Natural killer cell treated with Interleukin-12 subunit alpha and Interleukin-12 subunit beta and Interleukin-15 and Interleukin-18, amount 100 ng/mL, for 72 hours (primary cell): ENCODE data around the gene EPB41L3. TPM values are rescaled to one million over a fixed set of nuclear protein-coding genes. Genes with fewer than 3 reads are reported as not detected.

Experiments used
- ATAC-seq, 2 donors: fragments of 150-1000 bp; cut with Tn5 transposase in 1 of 2; sonication (Bioruptor Pico), chemical (Tn5 transposase) in 1 of 2; 2 replicates each; pipeline ENCODE4 v1.10.0; 2021
- DNase-seq: peaks from one replicate; pipeline ENCODE4 v3.0.0; 2022; ENCODE audit warnings: low spot score
- H3K27ac Mint-ChIP-seq, 2 donors: 1 replicate in 1 of 2; 2 replicates in 1 of 2; pipeline ENCODE4 v1.8.0; 2022; ENCODE audit warnings: mixed read lengths in 2 of 2, mild to moderate bottlenecking in 1 of 2, moderate library complexity in 1 of 2
- H3K27me3 Mint-ChIP-seq, 2 donors: 1 replicate in 1 of 2; 2 replicates in 1 of 2; pipeline ENCODE4 v1.8.0; 2022; ENCODE audit warnings: mixed read lengths in 2 of 2
- H3K36me3 Mint-ChIP-seq: one replicate; pipeline ENCODE4 v1.8.0; 2022; ENCODE audit warnings: mixed read lengths
- H3K4me1 Mint-ChIP-seq, 2 donors: 1 replicate in 1 of 2; 2 replicates in 1 of 2; pipeline ENCODE4 v1.8.0; 2022; ENCODE audit warnings: low read depth in 2 of 2, mixed read lengths in 2 of 2, mild to moderate bottlenecking in 1 of 2
- H3K4me3 Mint-ChIP-seq: one replicate; pipeline ENCODE4 v1.8.0; 2022; ENCODE audit warnings: mixed read lengths
- H3K9me3 Mint-ChIP-seq: 2 replicates; pipeline ENCODE4 v1.8.0; 2022; ENCODE audit warnings: mixed read lengths
- total RNA-seq, 2 donors: library from RNA; stranded (reverse); gene quantifications; one replicate each; pipeline ENCODE4 v1.2.3, GENCODE V29; 2022

EPB41L3 gene
- total RNA-seq, 2 donors from 2014 or later = 0.57 TPM; not detected in 1

- ATAC-seq = peak in 1 of 2 donors; percentile 20
- DNase-seq = no peak
- Mint-ChIP-seq H3K36me3 (no peaks in the 10 kb centered on the region), H3K4me3 (no peak overlapping the region), H3K27ac (no peak overlapping the region), H3K27me3 (peaks cover 3 to 9% of the 10 kb centered on the region in 2 donors), H3K4me1 (no peaks in the 10 kb centered on the region), H3K9me3 (no peaks in the 10 kb centered on the region)
These were observed 75.4 kb downstream of the EPB41L3 start for GRCh38 chr18:5468394-5468793.

GRCh38 chr18:5467671-5468070 lies 76.1 kb downstream of the EPB41L3 start:
- no peak overlapping the region for H3K27ac Mint-ChIP-seq
- H3K27me3 Mint-ChIP-seq = peaks cover 3 to 9% of the 10 kb centered on the region in 2 donors
- DNase-seq (no peak), ATAC-seq (no peak)
- H3K4me3 Mint-ChIP-seq = no peak overlapping the region
- H3K9me3 Mint-ChIP-seq = no peaks in the 10 kb centered on the region
- no peaks in the 10 kb centered on the region for H3K36me3 Mint-ChIP-seq
- H3K4me1 Mint-ChIP-seq = no peaks in the 10 kb centered on the region

GRCh38 chr18:5466256-5466655 lies 77.5 kb downstream of the EPB41L3 start:
- Mint-ChIP-seq H3K4me1 (no peaks in the 10 kb centered on the region), H3K9me3 (no peaks in the 10 kb centered on the region), H3K27me3 (peaks cover 5 to 9% of the 10 kb centered on the region in 2 donors), H3K4me3 (no peak overlapping the region), H3K27ac (no peak overlapping the region), H3K36me3 (no peaks in the 10 kb centered on the region)
- DNase-seq (no peak), ATAC-seq (no peak)

GRCh38 chr18:5464251-5464650 lies 79.5 kb downstream of the EPB41L3 start:
- Mint-ChIP-seq H3K36me3 (no peaks in the 10 kb centered on the region), H3K27ac (no peak overlapping the region), H3K4me3 (no peak overlapping the region), H3K4me1 (no peaks in the 10 kb centered on the region), H3K9me3 (no peaks in the 10 kb centered on the region), H3K27me3 (peaks cover 5 to 9% of the 10 kb centered on the region in 2 donors)
- DNase-seq (no peak), ATAC-seq (no peak)

- Mint-ChIP-seq H3K27me3 (peaks cover 5 to 9% of the 10 kb centered on the region in 2 donors), H3K4me3 (no peak overlapping the region), H3K9me3 (no peaks in the 10 kb centered on the region), H3K27ac (no peak overlapping the region), H3K4me1 (no peaks in the 10 kb centered on the region), H3K36me3 (no peaks in the 10 kb centered on the region)
- ATAC-seq (no peak), DNase-seq (no peak)
These were observed 80.0 kb downstream of the EPB41L3 start for GRCh38 chr18:5463831-5464230.

GRCh38 chr18:5463390-5463789 lies 80.4 kb downstream of the EPB41L3 start:
- Mint-ChIP-seq H3K36me3 (no peaks in the 10 kb centered on the region), H3K4me3 (no peak overlapping the region), H3K27ac (no peak overlapping the region), H3K4me1 (no peaks in the 10 kb centered on the region), H3K27me3 (peaks cover 5 to 9% of the 10 kb centered on the region in 2 donors), H3K9me3 (no peaks in the 10 kb centered on the region)
- DNase-seq (no peak), ATAC-seq (no peak)

- Mint-ChIP-seq H3K36me3 (no peaks in the 10 kb centered on the region), H3K4me1 (peaks cover 0 to 3% of the 10 kb centered on the region in 2 donors), H3K4me3 (no peak overlapping the region), H3K9me3 (no peaks in the 10 kb centered on the region), H3K27me3 (peaks cover 5 to 9% of the 10 kb centered on the region in 2 donors), H3K27ac (no peak overlapping the region)
- DNase-seq (no peak), ATAC-seq (no peak)
These were observed 81.6 kb downstream of the EPB41L3 start for GRCh38 chr18:5462227-5462626.

- Mint-ChIP-seq H3K4me3 (no peak overlapping the region), H3K4me1 (peaks cover 7 to 10% of the 10 kb centered on the region in 2 donors), H3K27me3 (peaks cover 2 to 3% of the 10 kb centered on the region in 2 donors), H3K9me3 (no peaks in the 10 kb centered on the region), H3K27ac (no peak overlapping the region), H3K36me3 (no peaks in the 10 kb centered on the region)
- ATAC-seq (no peak), DNase-seq (no peak)
These were observed 82.8 kb downstream of the EPB41L3 start for GRCh38 chr18:5461041-5461440.

GRCh38 chr18:5457462-5457957 lies 86.3 kb downstream of the EPB41L3 start:
- H3K27ac Mint-ChIP-seq = peak overlapping the region; percentile 36 to 85
- no peaks in the 10 kb centered on the region for H3K9me3 Mint-ChIP-seq
- H3K36me3 Mint-ChIP-seq = no peaks in the 10 kb centered on the region
- ATAC-seq (no peak), DNase-seq (no peak)
- H3K4me1 Mint-ChIP-seq = peaks cover 10 to 16% of the 10 kb centered on the region in 2 donors
- peaks cover 0 to 5% of the 10 kb centered on the region in 2 donors for H3K27me3 Mint-ChIP-seq
- peak overlapping the region; percentile 70 for H3K4me3 Mint-ChIP-seq

- DNase-seq (no peak), ATAC-seq (peak; percentile 69 to 70)
- H3K9me3 Mint-ChIP-seq = no peaks in the 10 kb centered on the region
- no peaks in the 10 kb centered on the region for H3K36me3 Mint-ChIP-seq
- H3K4me1 Mint-ChIP-seq = peaks cover 10 to 16% of the 10 kb centered on the region in 2 donors
- peaks cover 0 to 5% of the 10 kb centered on the region in 2 donors for H3K27me3 Mint-ChIP-seq
- H3K27ac Mint-ChIP-seq = peak overlapping the region; percentile 36 to 85
- peak overlapping the region; percentile 70 for H3K4me3 Mint-ChIP-seq
These were observed 87.0 kb downstream of the EPB41L3 start for GRCh38 chr18:5456577-5457461.

- ATAC-seq (peak in 1 of 2 donors; percentile 46), DNase-seq (no peak)
- Mint-ChIP-seq H3K27ac (peak overlapping the region in 1 of 2 donors; percentile 36), H3K4me1 (peaks cover 10 to 16% of the 10 kb centered on the region in 2 donors), H3K36me3 (no peaks in the 10 kb centered on the region), H3K27me3 (peaks cover 6 to 8% of the 10 kb centered on the region in 2 donors), H3K4me3 (peak overlapping the region; percentile 35), H3K9me3 (no peaks in the 10 kb centered on the region)
These were observed 88.1 kb downstream of the EPB41L3 start for GRCh38 chr18:5455674-5456073.

- ATAC-seq = no peak
- H3K4me1 Mint-ChIP-seq = peaks cover 10 to 16% of the 10 kb centered on the region in 2 donors
- H3K9me3 Mint-ChIP-seq = no peaks in the 10 kb centered on the region
- no peak for DNase-seq
- peaks cover 6 to 14% of the 10 kb centered on the region in 2 donors for H3K27me3 Mint-ChIP-seq
- H3K4me3 Mint-ChIP-seq = no peak overlapping the region
- H3K36me3 Mint-ChIP-seq = no peaks in the 10 kb centered on the region
- H3K27ac Mint-ChIP-seq = no peak overlapping the region
These were observed 90.8 kb downstream of the EPB41L3 start for GRCh38 chr18:5452943-5453443.

GRCh38 chr18:5451871-5452270 lies 91.9 kb downstream of the EPB41L3 start:
- no peaks in the 10 kb centered on the region for H3K9me3 Mint-ChIP-seq
- H3K27ac Mint-ChIP-seq = no peak overlapping the region
- DNase-seq = no peak
- ATAC-seq = no peak
- peaks cover 6 to 14% of the 10 kb centered on the region in 2 donors for H3K27me3 Mint-ChIP-seq
- peaks cover 8 to 9% of the 10 kb centered on the region in 2 donors for H3K4me1 Mint-ChIP-seq
- no peaks in the 10 kb centered on the region for H3K36me3 Mint-ChIP-seq
- H3K4me3 Mint-ChIP-seq = no peak overlapping the region

- Mint-ChIP-seq H3K4me3 (no peak overlapping the region), H3K36me3 (no peaks in the 10 kb centered on the region), H3K9me3 (no peaks in the 10 kb centered on the region), H3K4me1 (peaks cover 4 to 6% of the 10 kb centered on the region in 2 donors), H3K27me3 (peaks cover 6 to 14% of the 10 kb centered on the region in 2 donors), H3K27ac (no peak overlapping the region)
- ATAC-seq (no peak), DNase-seq (no peak)
These were observed 92.6 kb downstream of the EPB41L3 start for GRCh38 chr18:5451150-5451549.
